Stimulated activated CD8-positive, alpha-beta memory T cell treated with anti-CD3 and anti-CD28 coated beads, Interleukin-7, amount 100 ng/mL, for 48 hours (primary cell): ENCODE data around the gene MRPL36.
"Not testable (repeated sequence)": the region's sequence is repeated elsewhere in the genome, so short reads cannot be mapped to it uniquely, and the experiment has no call there.

Experiments used
- DNase-seq, 2 donors: peaks; one replicate each; pipeline ENCODE4 v3.0.0-alpha.2; 2020; ENCODE audit warnings: low read depth in 1 of 2; ENCODE audit errors: extremely low read depth in 1 of 2

MRPL36 gene

DNA sequence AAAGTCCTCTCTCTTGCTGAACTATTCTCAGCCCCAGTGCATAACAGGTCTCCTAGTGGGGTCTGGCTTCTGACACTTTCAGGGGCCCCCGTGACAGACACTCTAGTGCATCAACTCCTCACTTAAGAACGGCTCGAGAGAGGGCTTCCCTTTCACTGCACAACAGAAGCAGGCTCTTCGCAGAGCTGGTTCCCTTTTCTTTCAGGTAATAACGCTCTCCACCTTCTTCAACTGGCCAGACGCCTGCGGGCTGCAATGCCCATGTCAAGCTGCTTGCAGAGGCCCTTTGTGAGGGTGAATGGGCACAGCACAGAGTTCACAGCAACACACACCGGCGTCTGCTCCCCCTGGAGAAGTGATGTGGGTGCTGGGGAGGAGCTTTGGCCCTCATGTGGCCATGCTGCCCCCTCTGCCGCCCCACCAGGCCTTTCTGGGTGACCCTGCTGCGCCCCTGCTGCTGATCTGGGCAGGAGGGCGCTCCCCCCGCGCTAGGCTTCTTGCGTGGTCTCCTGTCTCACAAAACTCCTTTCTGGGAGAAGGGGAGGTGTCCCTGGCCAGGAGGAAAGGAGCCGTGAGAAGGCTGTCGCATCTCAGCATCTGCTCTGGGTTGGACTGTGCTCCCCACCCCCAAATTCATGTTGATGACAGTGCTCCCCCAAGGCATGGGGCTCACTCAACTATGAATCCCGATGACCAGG is 2.4 kb downstream of the MRPL36 start:
- no peak for DNase-seq

DNA sequence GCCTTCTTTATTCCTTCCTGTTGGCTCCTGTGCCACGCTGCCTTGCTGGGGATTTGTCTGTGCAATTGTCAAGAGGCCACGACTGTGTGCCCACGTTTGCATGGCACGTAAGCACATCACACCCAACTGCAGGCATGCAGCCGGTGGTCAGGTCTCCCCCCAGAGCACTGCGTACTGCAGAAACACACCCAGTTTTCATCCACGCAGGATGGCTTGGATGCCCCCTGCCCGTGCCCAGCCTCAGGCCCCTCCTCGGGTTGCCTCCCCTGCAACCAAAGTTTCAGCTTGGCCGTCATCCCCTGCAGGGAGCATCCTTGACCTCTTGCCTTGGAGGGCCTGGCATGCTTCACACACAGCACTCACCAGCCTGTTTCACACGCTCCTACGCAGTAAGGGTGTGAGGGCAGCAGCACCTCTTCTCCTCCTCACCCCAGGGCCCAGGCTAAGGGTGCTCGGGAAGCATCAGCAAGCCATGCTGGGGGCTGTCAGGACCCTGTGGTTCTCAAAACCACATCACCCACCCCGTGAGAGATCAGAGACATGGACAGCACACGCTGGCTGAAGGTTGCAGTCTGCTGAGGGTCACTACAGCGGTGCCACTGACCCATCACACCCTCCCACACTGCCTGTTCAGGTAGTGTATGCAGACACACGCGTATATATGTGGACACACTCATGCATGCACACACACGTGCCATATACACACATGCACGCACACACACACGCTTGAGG is 3.1 kb downstream of the MRPL36 start:
- DNase-seq, result no peak

DNA sequence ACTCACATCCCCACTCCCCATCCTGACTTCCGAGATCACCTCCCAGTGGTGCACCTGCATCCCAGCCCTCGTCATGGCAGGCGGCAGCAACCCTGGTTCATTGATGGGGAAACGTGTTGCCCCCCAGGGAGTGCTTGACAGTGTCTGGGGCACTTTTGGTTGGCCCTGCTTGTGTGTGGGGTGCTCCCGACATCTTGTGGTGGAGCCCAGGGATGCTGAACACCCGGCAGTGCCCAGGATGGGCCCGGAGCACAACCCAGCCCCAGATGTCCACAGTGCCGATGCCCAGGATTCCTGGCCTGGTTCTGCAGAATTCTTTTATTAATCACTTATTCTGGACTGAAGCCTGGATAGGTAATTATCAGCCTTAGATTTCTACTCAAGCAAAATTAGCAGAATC is 3.7 kb downstream of the MRPL36 start:
- no peak for DNase-seq

DNA sequence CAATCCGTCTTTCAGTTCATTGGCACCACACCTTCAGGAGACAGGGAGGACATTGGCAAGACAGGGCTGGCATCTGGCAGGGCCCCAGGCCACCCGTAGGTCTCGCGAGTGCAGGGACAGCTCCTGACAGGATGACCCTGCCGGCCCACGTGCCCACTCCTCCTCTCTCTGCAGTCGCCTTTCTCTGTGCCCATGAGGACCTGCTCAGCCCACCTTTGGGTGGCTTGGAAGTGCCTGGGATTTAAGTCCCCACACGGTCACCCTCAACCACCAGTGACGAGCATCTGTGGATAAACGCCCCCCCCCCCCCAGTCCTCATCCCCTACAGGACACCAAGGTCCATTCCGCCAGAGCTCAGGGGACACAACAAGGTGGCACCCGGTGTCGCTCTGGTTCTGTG is 4.1 kb downstream of the MRPL36 start:
- no peak for DNase-seq

DNA sequence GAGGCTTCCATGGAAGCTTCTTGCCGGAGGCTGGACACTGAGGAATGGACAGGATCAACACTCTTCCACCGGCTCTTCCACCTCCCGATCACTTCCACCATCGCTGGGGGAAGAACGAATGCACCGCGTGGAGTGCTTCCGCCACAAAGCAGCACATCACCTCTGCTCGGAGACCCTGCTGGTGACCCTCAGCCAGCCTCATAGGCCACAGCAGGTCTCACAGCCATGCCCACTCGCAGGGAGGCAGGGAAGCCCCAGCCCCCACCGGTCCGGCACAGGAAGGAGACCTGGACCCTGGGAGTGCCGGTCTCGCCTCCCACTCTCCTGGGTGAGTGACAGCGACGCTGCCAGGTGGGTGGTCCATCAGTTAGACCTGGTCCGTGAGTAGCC is 4.7 kb downstream of the MRPL36 start:
- DNase-seq, result no peak

DNA sequence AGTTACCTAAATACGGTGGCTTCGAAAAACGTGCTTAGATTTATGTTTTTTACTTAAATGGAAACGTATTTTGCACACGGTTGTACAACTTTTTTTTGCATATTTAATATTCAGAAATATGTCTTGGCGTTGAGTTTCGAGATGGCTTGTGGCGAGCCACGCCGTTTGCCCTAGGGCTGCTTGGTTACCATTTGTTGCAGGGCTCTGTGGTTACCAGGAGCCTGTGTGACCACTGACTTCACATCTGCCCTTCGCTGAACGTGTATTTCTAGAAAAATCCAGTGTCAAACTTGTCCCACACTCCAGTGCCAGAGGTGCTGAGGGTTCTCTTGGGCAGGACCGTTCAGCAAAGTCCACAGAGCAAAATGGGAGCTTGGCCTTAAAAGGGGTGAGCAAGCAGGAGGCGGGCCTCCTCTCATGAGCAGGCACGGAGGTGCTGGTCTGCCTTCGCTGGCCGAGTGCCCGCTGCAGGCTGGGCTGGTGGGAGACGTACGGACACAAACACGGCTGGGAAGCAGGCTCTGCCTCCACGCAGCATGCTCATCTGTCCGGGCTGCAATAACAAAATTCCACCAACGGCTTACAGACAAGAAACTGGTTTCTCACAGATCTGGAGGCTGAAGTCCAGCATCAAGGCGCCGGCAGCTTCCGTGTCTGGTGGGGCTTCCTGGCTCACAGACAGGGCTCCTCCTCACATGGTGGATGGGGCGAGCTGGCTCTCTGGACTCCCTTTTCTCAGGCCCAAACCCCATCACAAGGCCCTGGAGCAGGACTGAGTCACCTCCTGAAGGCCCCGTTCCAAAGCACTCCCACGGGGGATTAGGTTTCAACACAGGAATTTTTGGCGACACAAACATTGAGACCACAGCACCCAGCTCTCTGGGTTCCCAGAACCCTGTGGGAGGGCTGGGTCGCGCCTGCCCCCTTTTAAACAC is 5.4 kb downstream of the MRPL36 start:
- no peak for DNase-seq

DNA sequence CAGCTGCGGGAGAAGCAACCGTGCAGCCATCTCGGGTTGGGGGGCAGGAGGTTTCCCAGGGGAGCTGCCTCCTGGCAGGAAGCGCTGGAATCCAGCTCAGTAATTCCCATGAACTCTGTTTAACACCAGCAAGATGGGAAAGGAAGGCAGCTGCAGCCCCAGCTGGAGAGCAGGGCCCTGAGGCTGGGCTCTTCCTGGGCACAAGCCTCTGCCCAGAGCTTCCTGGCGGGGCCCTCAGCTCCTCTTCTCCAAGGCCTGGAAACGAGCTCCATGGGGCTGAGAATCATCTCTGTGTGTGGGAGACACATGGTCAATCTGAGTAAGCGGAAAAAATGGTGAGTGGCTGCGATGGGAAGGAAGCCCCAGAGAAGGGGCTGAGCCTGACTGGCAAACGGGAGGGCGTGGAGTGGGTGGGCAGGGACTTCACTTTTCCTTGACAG is 6.3 kb downstream of the MRPL36 start:
- peak in 1 of 2 donors; percentile 59 for DNase-seq

DNA sequence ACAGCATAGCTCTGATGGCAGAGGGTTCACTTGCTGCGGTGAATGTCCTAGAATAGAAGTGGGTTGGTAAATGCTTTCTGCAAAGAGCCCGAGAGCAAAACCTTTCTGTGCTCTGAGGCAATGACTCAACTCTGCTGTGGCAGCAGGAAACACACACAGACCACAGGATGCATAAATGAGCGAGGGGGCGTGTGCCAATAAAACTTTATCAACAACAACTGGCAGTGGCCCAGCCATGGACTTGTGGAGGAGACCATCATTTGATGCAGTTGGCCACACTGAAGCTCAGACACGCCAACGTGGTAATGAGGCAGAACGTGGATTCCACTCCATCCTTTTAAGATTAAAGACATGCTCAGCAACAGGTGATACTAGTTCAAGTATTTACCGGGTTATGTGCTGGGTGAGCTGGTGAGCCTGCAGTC is 6.8 kb downstream of the MRPL36 start:
- DNase-seq, result peak; percentile 55 to 73

DNA sequence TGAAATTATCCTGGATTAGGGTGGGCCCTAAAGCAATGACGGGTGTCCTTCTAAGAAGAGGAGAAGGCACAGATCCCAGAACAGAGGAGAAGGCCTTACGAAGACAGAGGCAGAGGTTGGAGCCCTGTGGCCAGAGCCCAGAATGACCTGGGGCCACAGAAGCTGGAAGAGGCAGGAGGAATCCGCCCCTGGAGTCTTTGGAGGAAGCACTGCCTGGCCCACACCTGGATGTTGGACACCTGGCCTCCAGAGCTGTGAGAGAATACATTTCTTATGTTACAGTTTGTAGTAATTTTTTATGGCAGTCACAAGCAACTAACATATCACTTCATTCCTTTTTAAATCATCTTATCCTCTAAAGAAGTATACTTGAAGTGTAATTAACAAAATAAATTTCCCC is 8.5 kb downstream of the MRPL36 start:
- DNase-seq, result no peak

DNA sequence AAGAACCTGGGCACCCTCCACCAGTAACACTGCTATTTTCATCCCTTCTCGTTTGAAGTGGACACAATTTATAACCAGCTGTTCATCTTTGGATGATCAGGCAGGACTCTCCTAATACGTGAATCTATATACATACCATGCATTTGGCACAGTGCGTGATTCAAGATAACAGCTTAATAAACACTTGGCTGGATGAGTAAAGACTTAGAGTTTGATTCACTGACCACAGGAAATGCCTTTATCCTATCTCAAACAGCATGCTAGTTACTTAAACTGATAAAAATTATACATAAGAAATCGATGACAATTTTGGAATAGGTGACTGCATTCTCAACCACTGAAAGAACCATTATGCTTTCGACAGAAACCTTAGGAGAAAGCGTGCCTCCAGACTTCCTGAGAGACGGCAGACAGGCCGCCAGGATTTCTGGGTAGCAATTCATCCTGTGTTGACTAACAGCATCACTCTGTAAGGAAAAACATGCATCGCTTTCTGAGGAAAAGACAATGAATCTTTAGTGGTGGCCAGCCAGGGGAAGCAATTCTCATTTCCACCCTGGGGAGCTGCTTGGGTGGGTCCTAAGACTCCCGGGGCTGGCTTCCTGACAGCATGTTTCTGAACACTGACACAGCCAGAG is 9.7 kb downstream of the MRPL36 start:
- no peak for DNase-seq

DNA sequence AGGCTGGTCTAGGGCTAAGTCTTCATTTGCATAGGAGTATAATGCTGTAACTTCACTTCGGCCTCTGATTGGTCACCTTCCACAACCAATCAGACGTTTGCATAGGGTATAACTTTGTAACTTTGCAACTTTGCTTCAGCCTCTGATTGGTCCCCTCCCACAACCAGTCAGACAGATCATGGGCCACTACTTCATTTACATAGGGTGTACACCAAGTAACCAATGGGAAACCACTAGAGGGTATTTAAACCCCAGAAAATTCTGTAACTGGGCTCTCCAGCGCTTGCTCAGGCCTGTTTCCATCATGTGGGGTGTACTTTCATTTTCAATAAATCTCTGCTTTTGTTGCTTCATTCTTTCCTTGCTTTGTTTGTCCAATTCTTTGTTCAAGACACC is 10.2 kb downstream of the MRPL36 start:
- not testable (repeated sequence) for DNase-seq

DNA sequence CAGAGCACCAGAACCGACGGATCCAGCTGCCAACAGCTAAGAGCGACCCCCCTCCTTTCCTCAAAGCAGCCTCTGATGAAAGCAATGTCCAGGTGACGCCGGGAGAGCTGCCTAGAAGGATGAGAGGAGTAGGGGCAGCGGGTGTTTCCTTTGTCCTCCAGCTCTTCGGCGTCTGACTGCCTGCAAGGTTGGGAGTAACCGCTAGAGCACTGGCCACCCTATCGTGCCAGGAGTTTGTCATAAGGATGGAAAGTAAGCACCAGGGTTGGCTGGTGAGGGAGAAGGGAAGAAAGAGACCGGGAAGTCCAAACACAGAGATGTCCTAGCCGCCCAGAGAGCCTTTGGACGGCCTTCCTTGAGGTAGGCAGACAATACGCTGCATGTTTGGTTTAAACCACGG is 10.8 kb downstream of the MRPL36 start:
- DNase-seq, result no peak

DNA sequence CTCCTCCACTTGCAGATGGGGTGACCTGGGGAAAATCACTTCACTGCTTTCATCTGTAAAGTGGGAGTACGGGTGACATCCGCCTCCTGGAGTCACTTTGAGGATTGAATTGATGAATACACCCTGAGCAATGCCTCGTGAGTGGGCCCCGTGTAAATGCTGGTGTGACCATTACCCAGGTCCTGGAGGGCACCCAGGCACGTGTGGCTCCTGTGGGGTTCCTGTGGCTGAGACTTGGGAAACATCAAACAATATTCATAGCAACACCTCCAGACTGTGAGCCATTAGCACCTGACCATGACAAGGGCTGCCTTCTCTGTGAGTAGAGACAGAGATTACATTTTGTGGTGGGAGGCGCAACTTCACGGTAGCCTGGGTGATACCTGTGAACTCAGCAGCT is 11.4 kb downstream of the MRPL36 start:
- DNase-seq, result no peak

DNA sequence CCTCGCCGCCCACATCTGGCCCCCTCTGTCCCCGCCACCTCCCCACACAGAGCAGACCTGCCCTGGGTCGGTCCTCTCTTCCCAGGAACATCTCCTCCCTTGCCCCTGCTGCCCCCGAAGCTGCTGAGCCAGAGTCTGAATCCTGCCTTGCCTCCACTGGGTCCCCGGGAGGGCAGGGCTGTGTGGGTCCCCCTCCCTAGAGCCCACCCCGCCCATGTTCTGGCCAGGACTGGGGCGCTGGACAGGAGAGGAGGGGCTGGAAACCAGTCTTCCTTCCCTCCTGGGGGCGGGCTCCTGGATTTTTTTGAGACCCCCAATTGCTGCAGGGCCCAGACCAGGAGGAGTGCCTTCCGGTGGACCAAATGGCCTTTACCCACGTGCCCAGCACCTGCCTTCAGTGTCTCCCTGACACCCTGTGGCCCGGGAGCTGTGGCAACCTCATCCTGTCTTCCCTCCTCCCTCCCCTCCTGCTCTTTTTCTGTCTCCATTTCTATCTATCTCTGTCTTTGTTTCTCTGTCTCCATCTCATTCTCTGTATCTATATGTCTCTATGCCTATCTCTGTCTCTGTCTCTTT is 12.1 kb downstream of the MRPL36 start:
- no peak for DNase-seq

DNA sequence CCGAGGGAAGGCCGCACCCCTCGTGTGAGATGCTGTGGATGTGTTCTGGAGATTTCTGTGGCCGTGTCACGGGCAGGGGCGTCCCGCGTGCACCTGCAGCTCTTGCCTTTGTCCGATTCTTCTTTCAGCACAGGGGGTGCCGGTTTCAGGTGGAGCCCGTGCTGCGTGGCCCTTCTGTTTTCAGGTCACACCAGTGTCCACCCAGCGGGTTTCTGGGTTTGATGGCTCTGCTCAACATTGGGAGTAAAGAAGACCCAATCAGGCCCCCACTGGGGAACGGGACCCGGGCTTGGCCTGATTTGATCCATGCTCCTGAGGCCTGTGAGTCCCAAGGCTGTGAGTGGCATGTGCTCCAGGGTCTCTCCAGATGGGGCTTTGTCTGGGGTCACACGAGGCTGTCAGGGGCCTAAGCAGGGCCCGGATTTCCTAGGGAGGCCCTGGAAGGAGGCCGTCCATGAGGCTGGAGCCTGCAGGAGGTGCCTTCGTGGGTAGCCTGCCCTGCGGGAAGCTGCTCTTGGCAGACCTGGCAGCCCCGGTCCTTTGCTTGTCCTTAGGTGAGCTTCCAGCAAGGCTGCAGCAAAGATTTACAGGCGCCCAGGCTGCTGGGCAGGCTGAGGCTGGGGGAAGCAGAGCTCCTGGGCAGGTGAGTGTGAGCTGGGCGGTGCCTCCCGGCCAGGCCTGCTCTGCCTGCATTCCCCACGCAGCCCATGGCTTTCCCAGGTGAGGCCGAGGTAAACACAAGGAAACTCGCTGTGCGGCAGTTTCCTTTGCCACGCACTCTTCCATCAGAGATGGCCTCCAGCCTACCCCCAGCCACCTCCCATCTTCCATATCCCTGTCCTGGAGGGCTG is 12.8 kb downstream of the MRPL36 start:
- no peak for DNase-seq

DNA sequence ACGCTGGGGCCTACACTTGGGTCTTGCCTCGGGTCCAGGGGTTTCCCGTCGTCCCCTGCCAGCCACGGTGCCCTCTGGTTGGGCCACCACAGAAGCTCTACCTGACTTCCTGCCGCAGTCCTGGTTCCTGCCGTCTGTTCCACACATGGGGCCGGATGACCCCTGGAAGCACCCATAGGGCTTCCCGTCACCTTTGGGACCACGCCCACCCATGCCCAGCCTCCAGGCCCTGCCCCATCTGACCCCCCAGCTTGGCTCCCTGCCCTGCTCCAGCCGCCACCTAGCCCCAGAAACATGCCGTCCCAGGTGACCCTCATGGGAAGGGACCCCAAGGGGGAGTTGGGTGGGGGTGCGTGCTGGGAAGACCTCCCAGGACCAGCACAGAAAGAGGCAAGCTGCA is 13.7 kb downstream of the MRPL36 start:
- DNase-seq, result no peak

DNA sequence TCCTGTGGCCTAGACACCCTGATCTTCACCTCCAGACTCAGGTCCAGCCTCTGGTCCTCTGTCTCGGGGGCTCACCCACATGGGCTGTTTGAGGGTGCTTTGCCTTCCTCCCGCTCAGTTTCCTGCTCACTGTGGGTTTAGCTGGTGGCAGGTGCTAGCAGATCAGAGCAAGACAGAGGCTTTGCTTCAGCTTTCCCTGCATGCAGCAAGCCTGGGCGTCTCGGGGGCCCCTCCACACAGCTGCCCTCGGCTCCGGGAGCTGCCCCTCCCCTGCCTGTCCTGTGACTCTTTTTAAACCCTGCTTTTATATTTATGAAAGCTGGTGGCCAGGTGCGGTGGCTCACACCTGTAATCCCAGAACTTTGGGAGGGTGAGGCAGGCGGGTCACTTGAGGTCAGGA is 14.6 kb downstream of the MRPL36 start:
- DNase-seq, result no peak

DNA sequence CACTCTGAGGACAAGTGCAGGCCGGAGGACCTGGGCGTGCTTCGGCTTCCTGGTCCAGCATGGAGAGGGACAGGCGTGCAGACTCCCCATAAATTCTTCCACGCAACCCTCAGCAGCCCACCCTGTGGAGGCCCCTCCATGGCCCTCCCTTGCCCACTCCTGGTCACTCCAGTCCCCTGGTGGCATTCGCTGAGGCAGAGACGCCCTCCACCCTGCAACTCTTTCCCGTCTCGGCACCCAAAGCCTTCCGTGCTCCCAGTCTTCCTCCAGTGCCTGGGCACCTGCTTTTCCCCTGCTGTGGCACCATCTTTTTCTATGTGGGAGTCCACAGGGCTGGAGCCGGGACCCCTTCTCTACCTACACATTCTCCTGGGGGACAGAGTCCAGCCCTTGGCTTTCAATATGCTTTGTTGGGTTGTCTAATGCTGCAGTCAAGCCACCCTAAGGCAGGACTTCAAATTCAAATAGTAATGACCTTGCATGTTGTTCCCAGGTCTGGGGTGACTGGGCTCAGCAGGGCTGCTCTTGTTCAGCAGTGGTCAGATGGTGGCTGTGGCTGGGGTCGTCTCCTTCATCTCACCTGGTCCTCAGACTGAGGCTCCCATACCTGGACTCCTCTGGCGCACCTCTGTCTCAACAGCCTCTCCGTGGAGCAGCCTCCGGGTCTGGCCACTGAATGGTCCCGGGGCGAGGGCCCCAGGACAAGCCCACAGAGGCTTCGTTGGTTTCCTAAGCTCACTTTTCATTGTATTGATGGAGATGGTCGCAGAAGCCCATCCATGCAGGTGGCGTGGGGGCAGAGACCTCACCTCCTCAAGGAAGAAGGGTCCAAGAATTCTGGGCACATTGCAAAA is 15.2 kb downstream of the MRPL36 start:
- no peak for DNase-seq

DNA sequence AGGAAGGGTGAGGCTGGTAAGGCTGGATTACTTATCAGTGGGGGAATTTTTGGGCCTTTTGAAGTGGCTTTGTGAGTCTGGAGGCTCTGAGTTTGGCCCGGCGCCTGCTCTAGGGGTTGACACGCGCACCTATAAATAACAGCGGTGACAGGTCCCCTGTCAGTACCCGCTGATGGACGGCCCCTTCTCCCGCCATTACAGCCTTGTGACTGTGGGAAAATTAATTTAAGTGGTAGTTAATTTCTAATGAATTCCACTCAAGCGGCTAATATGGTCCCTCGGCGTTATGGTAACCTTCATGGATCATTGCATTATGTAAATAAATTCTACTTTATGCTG is 16.5 kb downstream of the MRPL36 start:
- DNase-seq, result no peak
